RWPE2 (cell line): ENCODE data around the gene ZNF469.
A peak's percentile ranks its signal among the peaks of the same experiment; 100 is the strongest.

ENCODE experiments used
- ATAC-seq: fragments of 200-7000 bp; cut with Tn5 transposase; 3 replicates; pipeline ENCODE4 v1.9.1; 2021; ENCODE audit warnings: low read depth
- DNase-seq: peaks from one replicate; pipeline ENCODE4 v3.0.0-alpha.2; 2020; ENCODE audit warnings: low spot score
- H3K27ac ChIP-seq: fragments of 450-650 bp; 2 replicates; pipeline ENCODE4 v1.5.1; 2017; ENCODE audit warnings: mild to moderate bottlenecking; ENCODE audit not compliant: poor library complexity, severe bottlenecking
- H3K27me3 ChIP-seq: fragments of 250-450 bp; sonication (Bioruptor Pico); 2 replicates; pipeline ENCODE4 v1.5.1; 2021; ENCODE audit warnings: mild to moderate bottlenecking, moderate library complexity; ENCODE audit not compliant: insufficient read depth, poor library complexity, severe bottlenecking
- H3K36me3 ChIP-seq: fragments of 250-450 bp; sonication (Bioruptor Pico); 2 replicates; pipeline ENCODE4 v1.5.1; 2020; ENCODE audit warnings: low read depth, mild to moderate bottlenecking, moderate library complexity
- H3K4me1 ChIP-seq: fragments of 250-450 bp; sonication (Bioruptor Pico); 2 replicates; pipeline ENCODE4 v1.5.1; 2021; ENCODE audit warnings: mild to moderate bottlenecking, moderate library complexity; ENCODE audit not compliant: insufficient read depth, poor library complexity, severe bottlenecking
- H3K4me3 ChIP-seq: fragments of 250-450 bp; sonication (Bioruptor Pico); 2 replicates; pipeline ENCODE4 v1.5.1; 2021; ENCODE audit warnings: mild to moderate bottlenecking, moderate library complexity; ENCODE audit not compliant: severe bottlenecking
- H3K9me3 ChIP-seq: fragments of 250-450 bp; sonication (Bioruptor Pico); 2 replicates; pipeline ENCODE4 v1.5.1; 2021; ENCODE audit warnings: mild to moderate bottlenecking, moderate library complexity; ENCODE audit not compliant: severe bottlenecking
- CTCF ChIP-seq: fragments of 450-650 bp; IDR thresholded peaks from one replicate; pipeline ENCODE4 v1.5.1; 2017; ENCODE audit warnings: mild to moderate bottlenecking, moderate library complexity; ENCODE audit not compliant: poor library complexity, severe bottlenecking

ZNF469 gene

GRCh38 chr16:88385831-88386815 lies 3.4 kb downstream of the ZNF469 start:
- no peaks in the 10 kb centered on the region for H3K9me3 ChIP-seq
- no peaks in the 10 kb centered on the region for H3K4me1 ChIP-seq
- no peak overlapping the region for H3K4me3 ChIP-seq
- peaks cover 25% of the 10 kb centered on the region for H3K27me3 ChIP-seq
- TF ChIP-seq CTCF, result no peak
- DNase-seq (no peak), ATAC-seq (no peak)
- no peak overlapping the region for H3K27ac ChIP-seq
- no peaks in the 10 kb centered on the region for H3K36me3 ChIP-seq

- TF ChIP-seq CTCF, result no peak
- ATAC-seq (no peak), DNase-seq (no peak)
- Histone ChIP-seq H3K4me1 (no peaks in the 10 kb centered on the region), H3K27me3 (peaks cover 21% of the 10 kb centered on the region), H3K27ac (no peak overlapping the region), H3K4me3 (no peak overlapping the region), H3K36me3 (no peaks in the 10 kb centered on the region), H3K9me3 (no peaks in the 10 kb centered on the region)
Observed at GRCh38 chr16:88387180-88387765, 4.5 kb downstream of the ZNF469 start.

- Histone ChIP-seq H3K9me3 (no peaks in the 10 kb centered on the region), H3K4me3 (no peak overlapping the region), H3K27ac (no peak overlapping the region), H3K4me1 (no peaks in the 10 kb centered on the region), H3K27me3 (peaks cover 16% of the 10 kb centered on the region), H3K36me3 (no peaks in the 10 kb centered on the region)
- ATAC-seq (peak; percentile 59), DNase-seq (no peak)
- no peak for TF ChIP-seq CTCF
Observed at GRCh38 chr16:88387941-88388627, 5.3 kb downstream of the ZNF469 start.

- Histone ChIP-seq H3K36me3 (no peaks in the 10 kb centered on the region), H3K4me1 (no peaks in the 10 kb centered on the region), H3K27ac (no peak overlapping the region), H3K9me3 (no peaks in the 10 kb centered on the region), H3K4me3 (no peak overlapping the region), H3K27me3 (peaks cover 10% of the 10 kb centered on the region)
- ATAC-seq (no peak), DNase-seq (no peak)
- no peak for TF ChIP-seq CTCF
Observed at GRCh38 chr16:88389191-88389590, 6.4 kb downstream of the ZNF469 start.
